ENCODE data around the gene TMTC2. TPM values are rescaled to one million over a fixed set of nuclear protein-coding genes. Genes with fewer than 3 reads are reported as not detected.
A peak's percentile ranks its signal among the peaks of the same experiment; 100 is the strongest.

TMTC2 gene
- polyA plus RNA-seq, 10 donors: 12.2 to 26.3 (median 16.2) TPM

DNA sequence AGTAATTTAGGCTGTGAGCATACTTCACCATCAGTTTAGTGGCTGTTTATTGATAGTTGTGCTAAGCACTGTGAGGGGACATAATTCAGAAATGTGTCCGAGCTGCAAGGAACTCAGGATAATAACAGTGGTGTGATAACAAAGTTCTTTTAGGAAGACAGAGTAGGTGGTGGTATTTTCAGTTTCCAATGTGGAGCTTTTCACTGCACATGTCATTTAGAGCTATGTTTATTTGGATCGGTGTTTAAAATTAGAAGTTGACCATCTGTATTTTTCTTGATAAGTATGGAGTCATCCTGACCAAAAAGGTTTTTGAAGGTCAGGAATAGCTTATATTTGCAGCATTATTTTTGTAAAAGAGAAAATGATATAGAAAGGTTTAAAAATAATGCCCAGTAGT, 443.5 kb downstream of the TMTC2 start:
- DNase-seq: no peak

GRCh38 chr12:83132360-83132759, 445.7 kb downstream of the TMTC2 start:
- no peak for DNase-seq

DNA sequence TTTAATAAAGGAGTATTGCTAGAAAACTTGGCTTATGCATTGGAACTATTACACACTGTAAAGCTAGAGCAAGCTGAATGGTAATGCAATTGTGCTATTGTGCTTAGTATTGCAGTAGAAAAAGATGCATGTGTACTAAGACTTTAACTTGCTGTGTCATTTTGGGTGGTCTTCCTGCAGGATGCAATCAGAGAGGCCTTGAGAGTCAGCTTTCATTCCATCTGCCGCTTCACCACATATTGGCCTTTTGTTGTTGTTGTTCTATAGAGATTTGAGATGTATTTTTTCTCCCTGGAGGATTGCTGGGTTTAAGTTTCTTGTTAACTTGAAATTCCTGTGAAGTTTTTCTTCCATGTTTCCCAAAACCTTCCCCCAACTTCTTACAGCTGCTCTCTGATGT, 449.7 kb downstream of the TMTC2 start:
- DNase-seq: peak in 1 of 3 donors; percentile 34

- DNase-seq: no peak
Observed at GRCh38 chr12:83140135-83140534, 453.4 kb downstream of the TMTC2 start.

- no peak for DNase-seq
Observed at GRCh38 chr12:83141460-83141994, 454.8 kb downstream of the TMTC2 start.

- no peak for DNase-seq
Observed at GRCh38 chr12:83142914-83143313, 456.2 kb downstream of the TMTC2 start.

GRCh38 chr12:83143950-83144349, 457.2 kb downstream of the TMTC2 start:
- DNase-seq: no peak

DNA sequence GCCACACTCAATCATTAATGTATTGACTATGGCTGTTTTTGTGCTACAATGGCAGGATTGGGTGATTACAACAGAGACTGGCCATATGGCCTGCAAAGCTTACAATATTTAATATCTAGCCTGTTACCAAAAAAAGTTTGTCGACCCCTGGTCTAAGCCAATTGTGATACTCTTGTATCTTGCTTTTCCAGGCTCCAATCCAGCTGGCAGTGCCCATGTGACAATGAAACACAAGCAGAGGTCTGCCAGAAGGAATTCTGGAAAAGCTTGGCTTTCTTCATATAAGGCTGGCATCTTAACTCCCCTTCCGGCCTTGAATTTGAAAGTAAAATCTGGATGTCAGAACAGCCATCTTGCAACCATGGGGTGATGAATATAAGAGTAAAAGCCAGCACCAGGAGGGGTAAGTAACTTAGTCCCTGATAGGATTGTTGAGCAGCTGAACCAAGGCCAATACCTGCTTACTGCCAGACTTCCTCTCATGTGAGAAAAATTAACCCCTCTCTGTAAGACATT, 458.7 kb downstream of the TMTC2 start:
- no peak for DNase-seq

DNA sequence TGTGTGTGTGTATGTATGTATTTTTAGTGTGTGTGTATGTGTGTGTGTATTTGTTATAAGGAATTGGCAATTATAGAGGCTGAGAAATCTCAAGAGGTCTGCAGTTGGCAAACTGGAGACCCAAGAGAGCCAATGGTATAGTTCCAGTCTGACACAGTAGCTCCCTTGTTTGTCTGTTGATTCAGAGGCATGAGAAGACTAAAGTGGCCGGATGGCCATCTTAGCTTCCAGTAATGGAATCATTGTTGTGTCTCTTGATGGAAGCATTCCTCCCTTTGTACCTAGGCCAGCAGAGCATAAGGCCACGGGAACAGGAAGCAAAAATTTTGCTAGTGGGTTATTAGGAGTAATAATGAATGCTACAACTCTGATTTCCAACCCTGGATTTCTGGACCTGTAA, 460.6 kb downstream of the TMTC2 start:
- no peak for DNase-seq

GRCh38 chr12:83149987-83150386, 463.3 kb downstream of the TMTC2 start:
- DNase-seq: no peak

DNA sequence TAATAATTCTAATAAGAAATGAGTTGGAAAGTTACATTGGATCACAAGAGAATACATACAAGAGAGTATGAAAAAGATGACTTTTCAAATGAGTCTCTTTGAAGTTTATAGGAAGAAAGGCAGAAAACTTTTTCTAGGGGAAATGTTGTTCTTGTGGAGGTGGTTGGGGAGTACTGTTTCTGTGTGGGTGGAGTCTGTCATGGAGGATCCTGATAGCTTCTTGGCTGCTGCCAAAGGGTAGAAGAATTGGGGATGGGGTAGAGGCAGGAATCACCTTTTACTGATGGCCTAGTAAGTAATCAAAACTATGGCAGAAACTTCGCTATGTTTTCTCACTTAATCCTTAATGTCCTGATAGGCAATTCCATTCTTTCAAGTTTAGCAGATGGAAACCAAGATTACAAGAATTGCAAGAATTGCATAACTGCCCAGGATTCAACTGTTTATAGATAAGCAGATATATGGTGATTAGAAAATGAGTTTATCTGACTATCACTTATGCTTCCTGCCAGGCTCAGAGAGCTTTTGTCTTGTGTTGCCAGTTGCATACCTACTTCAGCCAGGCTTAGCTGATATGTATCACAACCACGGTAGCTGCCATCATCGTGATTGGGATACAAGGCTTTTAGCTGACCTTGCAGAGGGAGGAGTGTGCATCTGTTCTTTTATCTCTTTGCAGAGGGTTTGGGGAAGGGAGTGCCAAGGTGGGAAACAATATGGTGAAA, 463.9 kb downstream of the TMTC2 start:
- no peak for DNase-seq

DNA sequence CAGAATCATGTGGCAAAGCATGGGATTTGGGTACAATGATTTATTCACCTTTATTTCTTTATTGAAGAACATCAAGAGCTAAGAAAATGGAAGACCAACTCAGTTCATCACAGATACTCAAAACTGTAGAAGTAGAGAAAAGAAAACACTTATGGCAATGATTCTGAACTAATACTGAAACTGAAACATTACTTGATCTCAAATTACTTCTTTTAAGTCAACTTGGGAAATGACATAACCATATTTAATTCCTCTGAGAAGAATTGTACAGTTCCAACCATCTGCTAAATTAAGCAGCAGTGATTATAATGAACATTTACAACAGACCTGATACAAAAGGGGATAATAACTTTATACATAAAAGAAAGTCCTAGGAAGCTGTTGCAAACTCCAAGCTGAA, 466.5 kb downstream of the TMTC2 start:
- DNase-seq: peak in 1 of 3 donors; percentile 32

DNA sequence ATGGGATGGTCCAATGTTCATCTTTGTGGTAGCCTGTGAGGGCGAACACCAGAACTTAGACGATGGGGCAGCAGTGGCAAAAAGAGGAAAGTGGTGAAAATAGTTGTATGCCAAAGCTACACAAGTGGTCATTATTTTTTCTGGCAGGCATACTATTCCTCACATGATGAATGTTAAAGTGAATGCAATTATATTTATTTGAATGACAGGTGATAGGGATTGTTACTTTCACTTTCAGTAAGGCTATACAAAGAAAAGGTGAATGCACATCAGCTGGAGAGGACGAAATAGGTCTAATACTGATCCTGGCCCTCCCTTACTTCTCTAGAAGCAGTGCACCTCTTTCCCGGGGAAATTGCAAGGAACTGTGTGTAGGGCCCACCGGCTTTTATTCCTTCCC, 470.1 kb downstream of the TMTC2 start:
- DNase-seq: no peak

DNA sequence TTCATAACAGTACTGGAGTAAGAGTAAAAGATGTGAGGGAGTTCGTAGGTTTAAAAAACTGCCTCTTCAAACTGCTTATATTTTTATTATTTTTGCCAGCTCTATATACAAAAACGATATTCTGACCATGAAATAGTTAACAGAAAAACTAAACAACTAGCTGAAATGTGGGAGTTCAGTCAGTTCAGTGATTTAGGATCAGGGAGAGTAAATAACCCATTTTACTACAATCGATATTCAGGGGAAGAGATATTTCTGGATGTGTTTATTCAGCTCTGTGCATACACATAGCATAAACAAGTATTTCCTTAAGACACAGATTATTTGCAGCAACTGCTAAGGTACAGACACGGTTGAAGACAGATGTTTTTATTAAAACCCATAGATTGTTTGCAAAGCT, 470.9 kb downstream of the TMTC2 start:
- no peak for DNase-seq

- DNase-seq: no peak
Observed at GRCh38 chr12:83158613-83159207, 472.0 kb downstream of the TMTC2 start.

GRCh38 chr12:83161456-83161855, 474.8 kb downstream of the TMTC2 start:
- peak in 1 of 3 donors; percentile 17 for DNase-seq

GRCh38 chr12:83168751-83169150, 482.0 kb downstream of the TMTC2 start:
- no peak for DNase-seq

GRCh38 chr12:83172441-83172840, 485.7 kb downstream of the TMTC2 start:
- no peak for DNase-seq

- DNase-seq: no peak
Observed at GRCh38 chr12:83172866-83173649, 486.4 kb downstream of the TMTC2 start.

DNA sequence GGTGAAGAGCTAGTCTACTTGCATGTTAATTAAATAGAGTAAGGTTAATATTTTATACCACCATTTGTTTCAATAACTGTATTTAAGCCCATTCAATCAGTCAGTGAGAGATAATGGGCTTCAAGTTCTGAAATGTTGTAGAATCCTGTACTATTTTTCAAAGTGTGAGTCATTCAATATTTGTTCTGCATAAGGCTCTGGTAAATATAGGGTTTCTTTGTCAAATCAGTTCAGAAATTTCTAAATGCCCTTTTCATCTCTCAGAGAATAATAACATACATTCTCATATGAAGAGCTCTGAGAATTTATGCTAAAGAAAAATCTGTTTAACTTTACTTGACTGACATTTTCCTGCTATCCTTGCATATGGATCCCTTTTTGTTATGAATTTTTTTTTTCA, 493.3 kb downstream of the TMTC2 start:
- DNase-seq: no peak

GRCh38 chr12:83181074-83181473, 494.4 kb downstream of the TMTC2 start:
- DNase-seq: no peak

GRCh38 chr12:83183132-83183531, 496.4 kb downstream of the TMTC2 start:
- DNase-seq: no peak
